Suprapubic skin (tissue), 4 donors: Measurements from ENCODE around the gene VMO1. TPM values are rescaled to one million over a fixed set of nuclear protein-coding genes. Genes with fewer than 3 reads are reported as not detected.

Experiments used
- DNase-seq, 2 donors: peaks; one replicate each; pipeline ENCODE4 v3.0.0-alpha.2; 2019; ENCODE audit warnings: low spot score in 2 of 2
- H3K27ac ChIP-seq: fragments of 200-600 bp; sonication (generic); one replicate; pipeline ENCODE4 v1.5.1; 2019
- H3K27me3 ChIP-seq: fragments of 200-600 bp; sonication (generic); one replicate; pipeline ENCODE4 v1.5.1; 2019
- H3K36me3 ChIP-seq: fragments of 200-600 bp; sonication (generic); one replicate; pipeline ENCODE4 v1.5.1; 2019
- H3K4me1 ChIP-seq: fragments of 200-600 bp; sonication (generic); one replicate; pipeline ENCODE4 v1.5.1; 2019
- H3K4me3 ChIP-seq: fragments of 200-600 bp; sonication (generic); one replicate; pipeline ENCODE4 v1.5.1; 2019; ENCODE audit warnings: mild to moderate bottlenecking
- H3K9me3 ChIP-seq: fragments of 200-600 bp; sonication (generic); one replicate; pipeline ENCODE4 v1.5.1; 2019
- EP300 ChIP-seq: sonication (generic); formaldehyde crosslinking; IDR thresholded peaks from one replicate; pipeline ENCODE4 v1.6.1; 2017; ENCODE audit warnings: antibody characterized with exemption
- POLR2A ChIP-seq, 2 donors: fragments of 450-650 bp; IDR thresholded peaks; one replicate each; pipeline ENCODE4 v1.6.1; 2017; ENCODE audit warnings: antibody characterized with exemption in 2 of 2, mild to moderate bottlenecking in 2 of 2, moderate library complexity in 2 of 2
- POLR2AphosphoS5 ChIP-seq, 3 donors: sonication (generic); formaldehyde crosslinking; IDR thresholded peaks; one replicate each; pipeline ENCODE4 v1.6.1; 2017; ENCODE audit warnings: antibody characterized with exemption in 3 of 3
- WGBS: methylation state at CpG from one replicate; pipeline ENCODE4 v1.1.5; 2018; 5-methylcytosine and 5-hydroxymethylcytosine counted together
- total RNA-seq, 4 donors: library from RNA; depleted of rRNA; stranded (reverse); fragments of >200 nt; gene quantifications; one replicate each; pipeline ENCODE4 v1.1.0, GENCODE V29; 2016
- TF ChIP-seq, protein P1 (sequence below), 2 donors: fragments of 200-600 bp in 1 of 2; fragments of 450-650 bp in 1 of 2; sonication (generic) in 1 of 2; IDR thresholded peaks; one replicate each; pipeline ENCODE4 v1.5.1; 2016 to 2019; ENCODE audit warnings: antibody characterized with exemption in 2 of 2, mild to moderate bottlenecking in 1 of 2, moderate library complexity in 1 of 2

VMO1 gene
- total RNA-seq, 4 donors from 2014 or later: 1.4 to 1.5 TPM; not detected in 2

DNA sequence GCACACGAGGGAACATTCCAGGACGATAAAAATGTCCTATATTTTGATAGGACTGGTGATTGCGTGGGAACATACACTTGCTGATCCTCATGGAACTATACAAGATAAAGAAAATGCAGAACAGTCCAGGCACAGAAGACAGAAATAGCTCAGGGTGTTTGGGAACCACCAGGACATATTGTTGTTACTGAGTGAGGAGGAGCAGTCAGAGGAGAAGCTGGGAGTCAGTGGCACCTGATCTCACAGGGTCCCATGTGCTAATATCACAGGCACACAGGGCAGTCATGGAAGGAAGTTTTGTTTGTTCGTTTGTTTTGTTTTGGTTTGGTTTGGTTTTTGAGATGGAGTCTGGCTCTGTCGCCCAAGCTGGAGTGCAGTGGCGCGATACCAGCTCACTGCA, 26.5 kb upstream of the VMO1 start:
- Histone ChIP-seq H3K9me3 (no peaks in the 10 kb centered on the region), H3K4me1 (peaks cover 16% of the 10 kb centered on the region), H3K4me3 (no peak overlapping the region), H3K27ac (no peak overlapping the region), H3K27me3 (no peaks in the 10 kb centered on the region), H3K36me3 (peaks cover 46% of the 10 kb centered on the region)
- no peak for DNase-seq
- TF ChIP-seq EP300: no peak
- WGBS: 81% methylated on average over 7 of the region's 7 CpGs

DNA sequence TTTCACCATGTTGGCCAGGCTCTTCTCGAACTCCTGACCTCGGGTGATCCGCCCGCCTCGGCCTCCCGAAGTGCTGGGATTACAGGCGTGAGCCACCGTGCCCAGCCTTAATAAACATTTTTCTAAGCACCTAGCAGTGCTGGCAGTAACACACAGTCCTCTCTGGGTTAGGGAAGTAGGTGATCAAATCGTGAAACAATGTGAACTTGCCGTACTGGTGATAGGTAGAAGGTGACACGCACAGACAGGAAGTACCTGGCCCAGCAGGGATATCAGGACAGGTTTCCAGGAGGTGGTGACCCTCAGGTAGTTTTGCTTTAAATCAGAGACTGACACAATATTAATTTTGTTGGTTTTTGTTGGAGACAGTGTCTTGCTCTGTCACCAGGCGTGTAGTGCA, 25.3 kb upstream of the VMO1 start:
- Histone ChIP-seq H3K36me3 (peaks cover 34% of the 10 kb centered on the region), H3K27ac (no peak overlapping the region), H3K4me1 (peaks cover 20% of the 10 kb centered on the region), H3K9me3 (no peaks in the 10 kb centered on the region), H3K27me3 (no peaks in the 10 kb centered on the region), H3K4me3 (no peak overlapping the region)
- 89% methylated on average over 12 of the region's 12 CpGs for WGBS
- DNase-seq: no peak
- no peak for TF ChIP-seq EP300
- TF ChIP-seq, protein P1, sequence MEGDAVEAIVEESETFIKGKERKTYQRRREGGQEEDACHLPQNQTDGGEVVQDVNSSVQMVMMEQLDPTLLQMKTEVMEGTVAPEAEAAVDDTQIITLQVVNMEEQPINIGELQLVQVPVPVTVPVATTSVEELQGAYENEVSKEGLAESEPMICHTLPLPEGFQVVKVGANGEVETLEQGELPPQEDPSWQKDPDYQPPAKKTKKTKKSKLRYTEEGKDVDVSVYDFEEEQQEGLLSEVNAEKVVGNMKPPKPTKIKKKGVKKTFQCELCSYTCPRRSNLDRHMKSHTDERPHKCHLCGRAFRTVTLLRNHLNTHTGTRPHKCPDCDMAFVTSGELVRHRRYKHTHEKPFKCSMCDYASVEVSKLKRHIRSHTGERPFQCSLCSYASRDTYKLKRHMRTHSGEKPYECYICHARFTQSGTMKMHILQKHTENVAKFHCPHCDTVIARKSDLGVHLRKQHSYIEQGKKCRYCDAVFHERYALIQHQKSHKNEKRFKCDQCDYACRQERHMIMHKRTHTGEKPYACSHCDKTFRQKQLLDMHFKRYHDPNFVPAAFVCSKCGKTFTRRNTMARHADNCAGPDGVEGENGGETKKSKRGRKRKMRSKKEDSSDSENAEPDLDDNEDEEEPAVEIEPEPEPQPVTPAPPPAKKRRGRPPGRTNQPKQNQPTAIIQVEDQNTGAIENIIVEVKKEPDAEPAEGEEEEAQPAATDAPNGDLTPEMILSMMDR (IDR thresholded peaks at IDR 0.05): no peak
- TF ChIP-seq POLR2A (IDR thresholded peaks at IDR 0.05): no peak
- no peak for TF ChIP-seq POLR2AphosphoS5 (IDR thresholded peaks at IDR 0.05)

DNA sequence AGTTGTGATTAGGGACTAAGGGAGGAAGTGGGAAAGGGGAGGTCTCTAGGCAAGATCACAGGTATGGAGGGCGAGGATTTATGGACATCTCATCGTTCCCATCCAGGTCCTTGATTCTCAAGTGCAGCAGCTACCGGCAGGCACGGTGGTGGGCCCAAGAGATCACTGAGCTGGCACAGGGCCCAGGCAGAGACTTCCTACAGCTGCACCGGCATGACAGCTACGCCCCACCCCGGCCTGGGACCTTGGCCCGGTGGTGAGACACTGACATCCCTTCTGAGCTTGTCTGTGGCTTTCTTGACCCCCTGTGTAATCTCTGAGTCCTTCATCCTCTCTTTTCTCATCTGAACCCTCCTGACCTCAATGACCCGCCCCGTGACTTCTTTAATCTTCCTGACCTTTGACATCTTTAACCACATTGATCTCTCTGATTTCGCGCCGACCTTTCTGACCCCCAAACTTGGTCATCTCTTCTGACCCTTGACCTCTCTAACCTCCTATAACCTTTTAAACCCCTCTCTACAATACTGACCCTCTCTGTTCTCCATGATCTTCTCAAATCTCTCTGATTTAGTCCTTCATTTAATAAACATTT, 24.6 kb upstream of the VMO1 start:
- H3K4me1 ChIP-seq: peaks cover 27% of the 10 kb centered on the region

DNA sequence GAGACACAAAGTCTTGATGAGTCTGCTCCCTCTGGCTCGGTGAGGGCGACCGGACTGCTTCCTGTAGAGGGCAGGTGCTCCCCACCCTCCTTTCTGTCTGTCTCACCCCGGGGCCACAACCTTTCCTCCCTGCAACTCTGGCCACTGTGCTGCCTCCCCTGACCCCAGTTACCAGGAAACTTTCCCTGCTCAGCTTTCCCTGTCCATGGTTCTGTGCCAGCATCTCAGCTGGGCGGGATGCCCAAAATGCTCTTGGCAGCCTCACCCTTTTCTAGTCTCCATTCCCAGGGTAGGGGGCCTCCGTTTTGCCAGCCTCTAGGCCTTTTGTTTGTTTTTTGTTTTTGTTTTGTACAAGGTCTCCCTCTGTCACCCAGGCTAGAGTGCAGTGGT, 22.2 kb upstream of the VMO1 start:
- Histone ChIP-seq H3K4me1 (peaks cover 27% of the 10 kb centered on the region), H3K27ac (no peak overlapping the region), H3K36me3 (peaks cover 16% of the 10 kb centered on the region), H3K4me3 (peak overlapping the region; percentile 91), H3K9me3 (no peaks in the 10 kb centered on the region), H3K27me3 (no peaks in the 10 kb centered on the region)
- WGBS: 28% methylated on average over 6 of the region's 6 CpGs
- TF ChIP-seq POLR2A (IDR thresholded peaks at IDR 0.05): no peak
- TF ChIP-seq, protein P1 (IDR thresholded peaks at IDR 0.05): no peak
- TF ChIP-seq EP300: no peak
- TF ChIP-seq POLR2AphosphoS5 (IDR thresholded peaks at IDR 0.05): no peak
- no peak for DNase-seq

More for the DNA sequence above, 24.6 kb upstream of the VMO1 start:
- TF ChIP-seq POLR2AphosphoS5 (IDR thresholded peaks at IDR 0.05) (no peak), EP300 (no peak), POLR2A (IDR thresholded peaks at IDR 0.05) (no peak)
- TF ChIP-seq, protein P1 (IDR thresholded peaks at IDR 0.05): no peak
- DNase-seq: no peak
- Histone ChIP-seq H3K27ac (no peak overlapping the region), H3K27me3 (no peaks in the 10 kb centered on the region), H3K4me3 (no peak overlapping the region), H3K9me3 (no peaks in the 10 kb centered on the region), H3K36me3 (peaks cover 28% of the 10 kb centered on the region)
- 56% methylated on average over 13 of the region's 13 CpGs for WGBS

DNA sequence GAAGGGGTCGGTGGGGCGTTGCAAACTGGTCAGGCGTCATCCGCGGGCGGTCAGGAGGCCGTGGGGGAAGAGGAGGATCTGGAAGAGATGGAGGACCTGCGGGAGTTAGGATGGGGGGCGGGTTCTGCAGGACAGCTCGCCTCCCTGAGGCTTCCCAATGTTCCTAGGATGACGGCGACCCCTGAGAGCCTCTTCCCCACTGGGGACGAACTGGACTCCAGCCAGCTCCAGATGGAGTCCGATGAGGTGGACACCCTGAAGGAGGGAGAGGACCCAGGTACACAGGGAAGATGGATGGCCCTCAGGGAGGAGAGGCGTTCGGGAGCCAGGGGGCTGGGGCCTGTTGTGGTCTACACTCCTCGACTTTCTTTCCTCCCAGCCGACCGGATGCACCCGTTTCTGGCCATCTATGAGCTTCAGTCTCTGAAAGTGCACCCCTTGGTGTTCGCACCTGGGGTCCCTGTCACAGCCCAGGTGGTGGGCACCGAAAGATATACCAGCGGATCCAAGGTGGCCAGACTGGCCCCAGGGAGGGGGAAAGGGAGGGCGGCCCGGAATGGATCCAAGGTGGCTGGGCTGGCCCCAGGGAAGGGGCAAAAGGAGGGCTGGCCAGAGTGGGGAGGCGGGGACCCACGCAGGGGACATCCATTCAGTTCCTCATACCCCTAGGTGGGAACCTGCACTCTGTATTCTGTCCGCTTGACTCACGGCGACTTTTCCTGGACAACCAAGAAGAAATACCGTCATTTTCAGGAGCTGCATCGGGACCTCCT, 21.6 kb upstream of the VMO1 start:
- Histone ChIP-seq H3K36me3 (peaks cover 16% of the 10 kb centered on the region), H3K4me1 (peaks cover 27% of the 10 kb centered on the region), H3K27ac (no peak overlapping the region), H3K4me3 (peak overlapping the region; percentile 91), H3K9me3 (no peaks in the 10 kb centered on the region), H3K27me3 (no peaks in the 10 kb centered on the region)
- DNase-seq: no peak
- TF ChIP-seq POLR2A (IDR thresholded peaks at IDR 0.05): no peak
- TF ChIP-seq, protein P1 (IDR thresholded peaks at IDR 0.05): no peak
- TF ChIP-seq POLR2AphosphoS5 (IDR thresholded peaks at IDR 0.05): no peak
- no peak for TF ChIP-seq EP300
- 24% methylated on average over 24 of the region's 32 CpGs for WGBS
